ENCODE data around the gene TYRO3. TPM values are rescaled to one million over a fixed set of nuclear protein-coding genes. Genes with fewer than 3 reads are reported as not detected.
A peak's percentile ranks its signal among the peaks of the same experiment; 100 is the strongest.

TYRO3 gene
- total and polyA plus RNA-seq, 2 of the 13 experiments (the other 11 are each of a cell fraction or from before 2014, with no cell fraction given) = 24.0 to 43.6 TPM

DNA sequence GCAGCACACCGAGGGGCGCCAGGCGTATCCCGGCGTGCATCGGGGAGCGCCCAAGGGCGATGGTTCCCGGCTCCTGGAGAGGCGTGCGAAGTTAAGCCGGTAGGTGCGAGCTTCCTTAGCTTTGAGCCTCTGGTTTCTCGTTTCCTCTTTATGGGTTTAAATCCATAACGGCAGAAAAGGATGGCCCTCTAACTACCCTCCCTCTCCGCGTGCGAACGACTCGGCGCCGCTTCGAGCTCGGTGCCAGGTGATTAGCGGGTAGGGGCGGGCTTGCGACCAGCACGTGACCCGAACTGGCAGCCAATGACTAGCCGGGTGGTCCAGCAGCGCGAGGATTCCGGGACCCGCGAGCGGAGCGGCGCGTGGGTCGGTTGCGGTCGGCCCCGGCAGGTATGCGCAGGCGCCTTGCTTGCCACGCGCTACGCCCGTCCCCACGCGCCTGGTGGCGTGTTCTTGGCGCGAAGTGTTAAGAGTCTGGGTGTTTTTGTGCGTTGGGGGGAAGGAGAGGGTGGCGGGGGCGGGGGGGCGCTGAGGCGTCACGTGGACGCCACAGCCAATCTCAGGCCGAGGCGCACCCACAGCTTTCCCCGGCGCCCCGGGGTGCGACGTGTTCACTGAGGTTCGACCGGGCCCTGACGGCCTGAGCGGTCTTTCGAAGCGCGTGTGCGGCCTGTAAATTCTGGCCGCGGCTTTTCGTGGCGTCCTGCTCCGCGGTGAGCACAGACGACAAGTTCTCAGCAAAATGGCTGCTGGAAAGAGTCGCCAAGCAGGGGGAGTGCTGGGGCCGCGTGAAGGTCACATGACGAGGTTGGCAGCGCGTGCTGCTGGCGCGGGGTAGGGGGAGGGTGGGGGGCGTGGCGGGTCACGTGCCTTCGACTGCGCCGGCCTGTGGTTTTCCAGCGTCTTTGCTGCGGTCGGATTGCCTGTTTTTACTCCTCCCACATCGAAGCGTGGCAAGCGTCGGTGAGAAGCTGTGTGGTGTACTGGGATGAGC lies 62.5 kb downstream of the TYRO3 start (continued):
- TF ChIP-seq HMG20B (CRISPR knock-in tag; conservative IDR thresholded peaks at IDR 0.05) (0 out of 2 replicates have a peak, but pooled peaks have one; percentile 22), CBX2 (IDR thresholded peaks at IDR 0.05; ENCODE audit: low read depth, low read length) (no peak), CBX2 (CRISPR knock-in tag; IDR thresholded peaks at IDR 0.05; ENCODE audit: low read depth) (0 out of 2 replicates have a peak, but pooled peaks have one; percentile 87), GATA4 (IDR thresholded peaks at IDR 0.05; ENCODE audit: borderline replicate concordance, low read depth) (no peak), ARID2 (CRISPR knock-in tag; IDR thresholded peaks at IDR 0.05; ENCODE audit: borderline replicate concordance) (peak; percentile 98), ZNF841 (CRISPR knock-in tag; IDR thresholded peaks at IDR 0.05; ENCODE audit: borderline replicate concordance) (peak; percentile 98), FOXO1 (CRISPR knock-in tag; IDR thresholded peaks at IDR 0.05) (no peak; the same call in 1 of the 2 replicates), GPN1 (CRISPR knock-in tag; IDR thresholded peaks at IDR 0.05; ENCODE audit: borderline replicate concordance) (0 out of 2 replicates have a peak, but pooled peaks have one; percentile 38), FOXP1 (IDR thresholded peaks at IDR 0.05) (no peak), FOXP1 (CRISPR knock-in tag; IDR thresholded peaks at IDR 0.05) (no peak), ZNF333 (CRISPR knock-in tag; IDR thresholded peaks at IDR 0.05; ENCODE audit: borderline replicate concordance) (peak; percentile 99), FOXJ3 (CRISPR knock-in tag; IDR thresholded peaks at IDR 0.05; ENCODE audit: borderline replicate concordance) (peak; percentile 67), ZNF343 (CRISPR knock-in tag; IDR thresholded peaks at IDR 0.05) (peak; percentile 94), TEAD3 (CRISPR knock-in tag; optimal IDR thresholded peaks at IDR 0.05; ENCODE audit: borderline replicate concordance) (peak; percentile 53), IKZF4 (CRISPR knock-in tag; IDR thresholded peaks at IDR 0.05; ENCODE audit: borderline replicate concordance, low read depth, not compliant biosample characterization) (peak; percentile 98), TAF1 (CRISPR knock-in tag; IDR thresholded peaks at IDR 0.05) (peak; percentile 74), KLF12 (CRISPR knock-in tag; IDR thresholded peaks at IDR 0.05; ENCODE audit: borderline replicate concordance) (peak; percentile 22), SETDB1 (CRISPR knock-in tag; IDR thresholded peaks at IDR 0.05; ENCODE audit: borderline replicate concordance) (peak; percentile 94), SAFB2 (CRISPR knock-in tag; IDR thresholded peaks at IDR 0.05; ENCODE audit: borderline replicate concordance, low read depth) (peak; percentile 65; the same call in 1 of the 2 replicates), ZNF160 (CRISPR knock-in tag; IDR thresholded peaks at IDR 0.05) (peak; percentile 93), TAF15 (IDR thresholded peaks at IDR 0.05; ENCODE audit: low read depth, low read length, poor library complexity, severe bottlenecking) (no peak), ZNF672 (CRISPR knock-in tag; IDR thresholded peaks at IDR 0.05) (peak; percentile 96), RAD51 (IDR thresholded peaks at IDR 0.05; ENCODE audit: borderline replicate concordance) (peak; percentile 88), ZNF556 (CRISPR knock-in tag; IDR thresholded peaks at IDR 0.05; ENCODE audit: borderline replicate concordance) (peak; percentile 36; the same call in 1 of the 2 replicates), POLR2AphosphoS2 (IDR thresholded peaks at IDR 0.05; ENCODE audit: low read depth, low read length) (no peak), ZBTB1 (CRISPR knock-in tag; IDR thresholded peaks at IDR 0.05; ENCODE audit: borderline replicate concordance) (peak; percentile 37; the same call in 1 of the 2 replicates), PCBP2 (optimal IDR thresholded peaks at IDR 0.05; ENCODE audit: low read depth, low read length, poor library complexity, severe bottlenecking) (no peak)

Measured in HepG2 (cell line).